Esophagus mucosa (tissue), 1 donor: ENCODE data around the gene FRAS1. TPM values are rescaled to one million over a fixed set of nuclear protein-coding genes. Genes with fewer than 3 reads are reported as not detected.
"Not testable (repeated sequence)": the region's sequence is repeated elsewhere in the genome, so short reads cannot be mapped to it uniquely, and the experiment has no call there.

ENCODE experiments used
- ATAC-seq: fragments of 200-7000 bp; cut with Tn5 transposase; one replicate; pipeline ENCODE4 v1.9.1; 2020
- total RNA-seq: library from RNA; stranded (reverse); gene quantifications from one replicate; pipeline ENCODE4 v1.2.4, GENCODE V29; 2023
- donor health status: DM: yes; HTN: yes; CAD: no.

FRAS1 gene
- total RNA-seq, 1 donor from 2014 or later = 2.6 TPM

DNA sequence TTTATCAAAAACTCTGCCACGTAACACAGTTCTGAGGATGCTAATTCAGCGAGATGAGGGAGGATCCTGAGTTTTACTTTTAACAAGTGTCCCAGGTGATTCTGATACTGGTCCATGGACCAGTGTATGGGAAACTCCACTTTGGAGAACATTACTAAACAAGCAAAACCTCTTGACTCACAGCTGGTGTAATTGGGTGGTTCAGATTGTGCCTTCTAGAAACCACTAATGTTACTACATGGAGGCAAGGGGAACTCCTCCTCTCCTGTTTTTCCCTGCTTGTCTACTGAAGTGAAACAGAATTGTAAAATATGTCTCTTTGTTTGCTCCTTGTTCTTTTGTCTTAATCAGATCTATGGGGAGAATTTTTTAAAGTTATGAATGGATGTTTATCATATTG, 62.6 kb downstream of the FRAS1 start:
- no peak for ATAC-seq

DNA sequence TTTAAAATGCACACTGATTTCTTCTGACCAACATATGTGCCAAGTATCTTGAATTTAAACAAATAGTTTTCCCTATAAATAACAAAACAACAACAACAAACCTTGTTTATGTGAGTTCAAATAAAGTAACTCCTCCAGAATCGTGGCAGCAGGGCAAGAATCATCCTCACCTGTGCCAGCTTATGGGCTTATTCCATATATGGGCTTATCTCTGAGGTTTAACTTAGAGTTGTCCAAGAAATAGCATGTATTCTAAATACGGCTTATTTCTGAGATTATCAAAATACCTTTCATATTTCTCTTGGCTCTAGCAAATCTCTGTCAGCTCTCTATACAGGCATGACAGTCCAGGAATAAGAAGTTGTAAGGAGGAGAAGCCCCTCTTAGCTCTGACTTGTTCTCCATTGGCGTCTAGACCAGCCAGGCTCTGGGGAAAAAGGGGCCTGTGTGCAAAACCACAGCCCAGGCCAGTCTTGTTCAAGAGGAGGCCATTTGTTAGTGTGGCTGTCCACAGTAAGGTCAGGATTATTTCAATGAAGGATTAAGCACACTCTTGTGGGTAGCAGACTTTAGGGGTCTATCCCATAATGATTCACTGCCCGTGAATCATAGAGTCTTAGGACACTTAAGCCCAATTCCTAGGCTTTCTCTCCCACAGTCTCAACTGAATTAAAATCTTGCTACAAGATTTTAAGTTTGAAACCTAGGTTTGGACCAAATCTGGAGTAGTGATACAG, 63.2 kb downstream of the FRAS1 start:
- no peak for ATAC-seq

DNA sequence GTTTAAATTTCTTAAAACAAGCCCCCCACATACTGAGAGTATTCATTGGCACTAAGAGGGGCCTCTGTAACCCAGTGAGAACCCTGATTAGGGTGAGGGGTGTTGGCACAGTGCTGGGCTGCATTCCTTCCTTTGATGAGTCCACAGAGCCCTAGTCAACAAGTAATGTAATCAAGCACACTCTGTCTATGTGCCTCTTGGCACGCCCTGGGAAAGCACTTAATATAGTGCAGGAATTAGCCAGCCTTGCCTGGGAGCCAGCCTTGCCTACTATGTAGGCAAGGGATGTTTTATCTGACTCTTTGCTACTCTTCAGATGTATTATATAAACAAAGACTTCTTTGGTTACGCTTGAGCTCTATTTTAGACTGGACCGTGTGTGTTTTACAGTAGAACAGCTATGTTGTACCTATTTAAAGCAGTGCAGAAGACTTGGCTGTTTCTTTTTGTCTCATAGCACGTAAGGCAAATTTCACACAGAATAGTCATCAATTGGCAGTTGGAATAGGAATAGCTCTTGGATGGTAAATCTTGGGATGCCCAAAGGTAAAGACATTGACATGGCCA, 64.3 kb downstream of the FRAS1 start:
- ATAC-seq = no peak

DNA sequence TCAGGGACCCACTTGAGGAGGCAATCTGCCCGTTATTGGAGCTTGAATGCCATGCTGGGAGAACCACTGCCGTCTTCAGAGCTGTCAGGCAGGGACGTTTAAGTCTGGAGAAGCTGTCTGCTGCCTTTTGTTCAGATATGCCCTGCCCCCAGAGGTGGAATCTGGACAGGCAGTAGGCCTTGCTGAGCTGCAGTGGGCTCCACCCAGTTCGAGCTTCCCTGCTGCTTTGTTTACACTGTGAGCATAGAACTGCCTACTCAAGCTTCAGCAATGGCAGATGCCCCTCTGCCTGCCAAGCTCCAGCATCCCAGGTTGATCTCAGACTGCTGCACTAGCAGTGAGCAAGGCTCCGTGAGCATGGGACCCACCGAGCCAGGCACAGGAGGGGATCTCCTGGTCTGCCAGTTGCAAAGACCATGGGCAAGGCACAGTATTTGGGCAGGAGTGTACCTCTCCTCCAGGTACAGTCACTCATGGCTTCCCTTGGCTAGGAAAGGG, 68.8 kb downstream of the FRAS1 start:
- ATAC-seq = not testable (repeated sequence)

DNA sequence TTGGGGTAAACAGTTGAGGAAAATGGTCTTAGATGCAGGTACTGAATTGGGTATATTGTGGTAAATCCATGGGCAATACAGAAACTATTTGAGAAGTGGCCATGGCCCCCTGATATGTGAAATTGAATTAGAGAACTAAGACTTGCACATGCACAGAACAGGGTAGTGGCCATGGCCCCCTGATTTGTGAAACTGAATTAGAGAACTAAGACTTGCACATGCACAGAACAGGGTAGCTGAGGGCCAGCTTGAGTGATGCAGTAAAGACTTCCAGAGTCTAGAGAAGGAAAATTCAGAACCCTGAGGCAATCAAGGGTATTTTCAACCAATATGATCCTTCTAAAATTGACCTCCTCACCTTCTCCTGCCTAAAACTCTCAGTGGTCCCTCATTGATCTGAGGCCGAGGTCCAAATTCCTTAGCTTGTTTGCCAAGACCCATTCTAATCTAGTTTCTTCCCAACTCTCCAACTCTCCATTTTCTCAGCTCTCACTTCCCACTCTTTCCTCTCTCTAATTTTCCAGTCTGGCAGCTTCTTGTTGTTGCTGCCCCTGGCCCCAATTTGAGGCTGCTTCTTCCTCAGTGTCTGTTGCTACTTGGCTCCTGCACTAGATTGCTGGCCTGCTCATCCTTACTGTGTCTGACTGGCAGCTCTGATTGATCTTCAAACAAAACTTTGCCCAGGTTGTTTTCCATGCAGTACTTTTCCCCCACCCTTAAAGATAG, 72.4 kb downstream of the FRAS1 start:
- no peak for ATAC-seq

DNA sequence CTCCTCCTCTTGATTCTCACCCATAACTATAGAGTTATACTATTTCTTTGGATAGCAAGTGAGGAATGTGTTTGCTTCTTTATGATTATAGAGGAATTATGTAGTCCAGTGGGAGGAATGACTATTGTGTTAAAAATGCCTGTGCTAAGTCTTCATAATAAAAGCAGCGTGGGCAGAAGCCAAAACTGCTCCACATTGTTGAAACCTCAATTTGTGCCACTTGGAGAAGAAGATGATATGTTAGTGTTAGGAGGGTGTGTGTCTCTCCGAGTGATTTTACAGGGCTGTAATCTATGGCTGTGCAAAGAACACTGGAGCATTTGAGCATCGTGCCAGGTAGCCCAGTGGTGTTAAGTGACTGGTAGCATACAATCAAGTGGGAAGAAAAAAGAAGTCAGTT, 74.3 kb downstream of the FRAS1 start:
- no peak for ATAC-seq

DNA sequence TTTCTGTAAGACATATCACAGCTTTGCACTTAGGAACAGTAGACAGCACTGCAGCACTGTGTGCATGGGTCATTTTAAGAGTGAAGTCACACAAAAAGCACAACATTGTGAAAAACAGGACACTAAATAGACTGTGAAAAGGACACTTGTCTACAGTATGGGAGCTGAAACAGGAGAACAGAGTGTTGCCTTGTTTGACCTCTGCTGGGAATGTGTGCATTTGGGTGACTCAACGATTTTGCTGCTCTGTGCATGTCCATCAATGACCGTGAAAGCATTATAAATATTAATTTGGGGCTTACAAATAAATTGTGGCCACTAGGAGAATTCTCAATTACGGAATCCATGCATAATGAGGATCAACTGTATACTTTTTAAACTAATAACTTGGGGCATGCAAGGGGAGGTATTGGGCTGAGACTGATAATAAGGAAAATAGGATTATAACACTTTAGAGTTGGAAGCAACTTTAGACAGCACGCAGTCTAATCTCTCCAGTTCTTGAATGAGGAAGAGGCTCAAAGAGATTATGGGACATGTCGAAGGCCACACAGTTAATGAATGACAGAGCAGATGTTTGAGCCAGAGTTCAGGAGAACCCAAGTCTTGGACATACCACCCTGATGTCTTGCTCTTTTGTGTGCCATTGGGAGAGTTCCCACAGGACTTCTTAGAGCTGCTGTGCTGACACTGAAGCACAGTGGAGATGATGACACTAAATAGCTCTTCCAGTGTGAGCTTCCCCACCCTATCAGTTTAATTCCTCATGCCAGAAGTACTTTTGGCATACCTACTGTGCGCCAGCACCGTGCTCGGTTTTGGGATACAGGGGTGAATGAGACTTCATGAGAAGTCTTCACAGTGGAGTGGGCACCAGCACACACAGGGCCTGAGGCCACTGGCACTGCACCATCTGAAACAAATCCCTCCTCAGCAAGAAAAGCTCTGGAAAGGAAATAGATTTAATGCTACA, 79.3 kb downstream of the FRAS1 start:
- ATAC-seq = no peak

DNA sequence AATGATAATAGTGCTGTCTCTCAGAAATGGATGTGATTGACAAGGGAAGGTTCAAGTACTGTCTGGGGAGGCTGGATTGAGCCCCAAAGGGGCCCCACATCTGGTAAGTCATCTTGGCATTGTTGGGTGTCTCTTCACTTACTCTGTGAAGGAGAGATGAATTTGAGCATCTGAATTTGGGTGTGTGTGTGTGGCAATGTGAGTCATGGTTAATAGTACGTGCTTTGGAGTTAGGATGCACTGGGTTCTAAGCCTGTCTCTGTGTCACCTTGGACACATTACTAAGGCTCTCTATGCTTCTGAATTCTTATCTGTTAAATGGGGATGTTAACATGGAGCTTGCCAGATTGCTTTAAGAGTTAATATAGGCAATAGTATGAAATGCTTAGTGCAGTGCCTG, 80.4 kb downstream of the FRAS1 start:
- ATAC-seq = no peak

DNA sequence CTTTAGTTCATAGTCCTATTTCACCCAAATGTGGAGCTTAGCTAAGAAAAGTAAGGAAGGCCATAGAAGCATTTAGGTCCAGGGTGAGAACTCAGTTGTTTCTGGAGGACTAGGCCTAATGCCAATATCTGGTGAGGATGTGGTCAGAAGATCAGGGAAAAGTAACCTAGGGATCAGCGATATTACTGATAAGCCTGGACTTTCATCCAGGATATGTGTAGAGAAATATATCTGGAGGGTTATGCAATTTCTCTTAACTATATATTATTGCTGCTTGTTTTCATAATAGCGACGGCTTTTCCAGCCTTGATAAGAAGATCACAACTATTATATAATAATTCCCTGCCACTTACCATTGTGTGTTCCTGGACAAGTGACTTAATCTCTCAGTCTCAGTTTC, 81.1 kb downstream of the FRAS1 start:
- ATAC-seq = no peak

DNA sequence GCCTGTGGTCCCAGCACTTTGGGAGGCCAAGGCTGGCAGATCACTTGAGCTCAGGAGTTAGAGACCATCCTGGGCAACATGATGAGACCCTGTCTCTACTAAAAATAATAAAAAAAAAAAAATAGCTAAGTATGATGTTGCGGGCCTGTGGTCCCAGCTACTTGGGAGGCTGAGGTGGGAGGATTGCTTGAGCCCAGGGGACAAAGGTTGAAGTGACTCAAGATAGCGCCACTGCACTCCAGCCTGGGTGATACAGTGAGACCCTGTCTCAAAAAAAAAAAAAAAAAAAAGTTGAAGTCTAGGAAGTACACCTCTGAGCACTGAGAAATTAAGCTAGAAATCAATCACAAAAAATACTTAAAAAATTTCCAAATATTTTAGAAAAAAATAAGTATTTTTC, 86.5 kb downstream of the FRAS1 start:
- ATAC-seq = no peak

DNA sequence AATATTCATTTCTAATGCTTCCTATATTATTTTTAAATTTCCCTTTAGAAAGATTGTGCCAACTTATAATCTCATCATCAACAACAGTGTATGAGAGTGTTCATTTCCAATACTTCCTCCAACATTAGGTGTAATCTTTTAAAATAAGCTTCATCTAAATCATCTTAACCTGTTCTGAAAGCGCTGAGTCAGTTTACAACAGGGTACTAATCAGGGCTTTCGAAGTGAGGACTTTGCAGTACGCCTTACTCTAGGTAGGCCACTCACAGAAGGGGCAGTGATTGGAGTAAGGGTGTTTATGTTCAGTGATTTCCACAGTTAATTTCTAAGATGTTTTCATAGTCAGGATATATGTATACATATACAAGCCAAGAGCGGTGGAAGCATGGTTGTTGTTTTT, 87.9 kb downstream of the FRAS1 start:
- no peak for ATAC-seq

DNA sequence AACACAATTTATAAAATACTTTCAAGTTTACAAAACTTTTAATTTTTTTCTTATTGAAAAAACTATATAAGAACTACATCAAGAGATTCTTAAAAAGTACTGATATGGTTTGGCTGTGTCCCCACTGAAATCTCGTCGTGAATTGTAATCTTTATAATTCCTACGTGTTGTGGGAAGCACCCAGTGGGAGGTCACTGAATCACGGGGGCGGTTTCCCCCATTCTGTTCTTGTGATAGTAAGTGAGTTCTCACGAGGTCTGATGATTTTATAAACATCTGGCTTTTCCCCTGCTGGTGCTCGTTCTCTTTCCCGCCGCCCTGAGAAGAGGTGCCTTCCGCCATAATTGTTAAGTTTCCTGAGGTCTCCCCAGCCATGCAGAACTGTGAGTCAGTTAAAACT, 88.5 kb downstream of the FRAS1 start:
- no peak for ATAC-seq

DNA sequence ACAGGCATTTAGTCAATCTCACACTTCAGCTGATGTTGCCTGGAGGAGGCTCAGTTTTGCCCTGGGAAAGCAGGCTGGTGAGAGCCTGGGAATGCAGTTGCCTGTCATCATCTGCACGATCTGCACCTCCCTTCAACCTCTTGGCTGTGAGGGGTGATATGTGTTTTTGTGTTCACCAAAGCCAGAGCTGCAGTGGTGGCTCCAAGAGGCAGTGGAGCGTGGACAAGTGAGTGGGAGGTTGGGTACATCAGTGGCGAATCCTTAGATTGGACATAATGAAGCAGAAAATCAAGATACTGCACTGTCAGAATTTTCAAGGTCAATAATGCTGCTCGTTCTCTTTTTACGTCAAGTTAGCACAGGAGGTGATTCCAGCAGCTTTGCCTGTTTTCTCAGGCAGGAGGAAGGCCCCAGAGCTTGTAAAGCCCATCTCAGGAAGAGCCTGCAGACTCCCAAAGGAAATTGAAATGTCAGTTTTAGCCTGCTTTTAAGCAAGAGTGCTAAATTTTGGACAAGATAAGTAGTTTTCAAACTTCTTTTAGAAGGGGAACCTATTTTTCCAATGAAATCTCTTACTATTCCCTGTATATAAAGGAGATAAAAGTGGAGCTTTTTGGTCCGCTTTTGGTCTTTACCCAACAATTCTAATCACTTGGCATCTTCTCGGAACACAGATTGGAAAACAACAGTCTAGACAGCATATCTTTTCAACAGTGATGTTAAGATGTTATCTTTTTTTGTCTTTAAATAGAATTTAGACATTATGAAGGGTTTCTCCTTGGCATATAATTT, 92.8 kb downstream of the FRAS1 start:
- ATAC-seq = no peak

DNA sequence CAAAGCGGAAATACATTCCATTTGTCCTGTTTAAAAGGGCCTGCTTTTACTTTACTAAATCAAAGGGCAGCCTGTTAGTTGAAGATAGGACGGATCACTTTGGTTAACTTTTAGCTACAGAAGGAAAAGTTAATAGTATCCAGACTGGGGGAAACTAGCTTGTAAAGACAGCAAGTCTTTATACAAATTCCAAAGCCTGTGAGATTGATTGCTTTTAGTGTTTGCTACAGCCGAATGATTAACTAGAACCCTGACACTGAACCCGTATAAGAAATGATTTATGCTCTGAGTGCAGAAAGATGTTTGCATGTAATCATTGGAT, 93.4 kb downstream of the FRAS1 start:
- ATAC-seq = no peak

DNA sequence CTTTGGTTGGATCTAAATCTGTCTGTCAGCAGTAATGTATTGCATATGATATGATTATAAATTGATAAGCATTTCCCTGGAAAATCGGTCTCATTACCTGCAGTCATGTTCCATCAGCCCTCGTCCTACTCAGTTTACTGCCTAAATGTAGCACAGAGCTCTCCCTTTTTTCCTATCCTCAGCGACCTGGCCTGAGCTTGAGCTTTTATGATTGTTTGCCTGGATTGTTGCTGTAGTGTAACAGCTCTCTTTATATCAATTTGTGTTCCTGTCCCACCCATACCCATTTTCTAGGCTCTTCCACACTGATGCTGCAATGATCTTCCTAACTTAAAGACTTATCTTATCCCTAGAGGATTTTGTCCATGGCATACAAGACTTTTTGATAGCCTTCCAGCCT, 95.7 kb downstream of the FRAS1 start:
- ATAC-seq = no peak

DNA sequence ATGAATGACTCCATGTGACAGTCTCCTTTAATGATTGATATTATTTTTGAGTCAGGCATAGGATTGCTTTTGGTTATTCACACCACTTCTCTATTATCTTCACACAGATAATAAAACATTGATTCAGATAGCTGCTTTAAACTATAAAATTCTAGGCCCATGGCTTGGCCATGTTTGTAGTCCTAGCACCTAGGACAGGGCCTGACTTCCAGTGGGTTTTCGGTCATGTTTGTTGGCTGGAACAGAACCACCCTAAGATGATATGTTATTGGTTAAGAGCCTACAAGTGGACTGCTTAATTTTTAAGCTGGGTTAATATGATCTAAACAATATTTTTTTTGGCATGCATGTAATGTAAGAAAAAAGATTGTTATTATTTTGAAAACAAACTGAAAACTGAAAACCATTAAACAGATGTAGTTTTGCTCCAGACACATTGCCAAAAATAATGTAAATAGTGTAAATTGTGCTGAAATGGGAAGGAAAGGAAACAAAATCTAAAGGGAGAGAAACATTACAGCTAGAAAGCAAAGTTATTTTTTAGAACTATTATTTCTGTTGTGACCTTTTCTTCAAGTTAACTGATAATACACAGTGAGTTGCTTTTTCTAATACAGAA, 98.0 kb downstream of the FRAS1 start:
- no peak for ATAC-seq

DNA sequence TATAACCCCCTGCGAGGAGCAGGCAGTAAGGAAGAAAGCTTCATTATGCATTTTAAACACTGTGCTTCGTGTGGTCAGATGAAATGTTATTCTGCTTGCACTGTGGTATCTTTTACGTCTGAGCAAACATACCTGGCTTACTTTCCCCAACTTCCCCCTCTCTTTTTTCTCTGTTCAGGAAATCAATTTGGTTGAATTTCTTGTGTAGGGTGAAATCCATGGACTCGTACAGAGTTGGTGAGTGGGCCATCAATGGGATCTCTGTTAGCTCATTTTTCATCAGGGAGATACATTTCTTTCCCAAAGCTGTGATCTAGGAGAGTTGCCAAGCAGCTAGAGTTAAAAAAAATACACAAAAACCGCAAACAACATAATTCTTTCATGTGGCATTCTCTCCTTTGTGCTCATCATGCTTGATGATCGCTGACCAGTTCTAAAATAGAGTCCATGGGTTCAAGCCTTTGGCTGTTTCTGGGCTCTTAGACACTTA, 98.5 kb downstream of the FRAS1 start:
- ATAC-seq = no peak

DNA sequence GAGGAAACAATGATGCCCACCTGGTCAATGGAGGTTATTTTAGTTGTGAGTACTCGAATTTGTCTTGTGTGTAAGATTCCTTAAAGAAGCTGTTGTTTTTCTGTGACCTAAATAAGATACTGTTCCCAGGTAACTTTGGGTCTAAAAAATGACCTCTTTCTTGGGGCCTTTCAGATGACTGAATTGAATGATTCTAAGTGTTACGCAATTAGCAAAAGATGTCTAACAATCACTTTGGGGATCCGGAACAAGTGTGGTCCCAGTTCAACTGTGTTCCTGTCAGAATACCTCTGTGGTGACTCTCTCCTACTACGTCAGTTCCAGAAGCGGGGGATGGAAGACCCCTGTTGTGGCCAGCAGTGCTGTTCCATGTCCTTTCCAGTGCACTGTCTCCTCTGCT, 99.4 kb downstream of the FRAS1 start:
- no peak for ATAC-seq

DNA sequence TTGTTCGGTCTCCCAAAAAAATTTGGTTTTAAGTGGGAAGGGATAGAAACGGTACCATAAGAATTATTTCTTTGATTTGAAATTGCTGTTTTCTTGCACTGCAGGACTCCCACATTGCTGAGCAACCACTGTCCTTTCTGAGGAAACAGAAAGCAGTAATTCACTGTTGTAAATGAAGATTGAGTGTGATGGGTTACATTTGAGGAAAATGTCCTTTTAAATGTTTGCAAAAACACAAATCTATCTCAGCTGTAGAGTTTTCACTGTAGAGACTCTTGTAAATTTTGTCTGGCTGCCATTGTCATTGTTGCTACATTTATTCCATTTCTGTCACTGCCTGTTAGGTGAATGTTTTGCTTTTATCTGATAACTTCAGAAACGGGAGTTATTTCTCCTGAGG, 105.2 kb downstream of the FRAS1 start:
- ATAC-seq = no peak

DNA sequence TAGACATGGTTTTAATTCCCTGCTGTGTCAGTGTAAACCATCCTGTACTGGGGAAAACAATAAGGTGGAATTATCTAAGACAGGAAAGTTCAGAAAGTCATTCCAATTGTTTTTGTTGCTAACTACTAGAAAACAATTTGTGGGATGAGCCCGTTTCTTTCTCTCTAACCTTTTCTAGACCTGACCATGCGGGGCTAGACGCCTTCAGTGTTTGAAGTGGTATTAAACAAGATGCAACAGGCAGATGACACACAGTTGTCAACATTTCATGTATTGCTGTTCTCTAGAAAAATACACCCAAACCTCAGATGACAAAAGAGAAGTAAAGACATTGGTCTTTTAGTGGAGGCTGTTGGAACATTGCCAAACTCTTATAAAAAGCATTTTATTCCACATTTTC, 105.7 kb downstream of the FRAS1 start:
- ATAC-seq = no peak

DNA sequence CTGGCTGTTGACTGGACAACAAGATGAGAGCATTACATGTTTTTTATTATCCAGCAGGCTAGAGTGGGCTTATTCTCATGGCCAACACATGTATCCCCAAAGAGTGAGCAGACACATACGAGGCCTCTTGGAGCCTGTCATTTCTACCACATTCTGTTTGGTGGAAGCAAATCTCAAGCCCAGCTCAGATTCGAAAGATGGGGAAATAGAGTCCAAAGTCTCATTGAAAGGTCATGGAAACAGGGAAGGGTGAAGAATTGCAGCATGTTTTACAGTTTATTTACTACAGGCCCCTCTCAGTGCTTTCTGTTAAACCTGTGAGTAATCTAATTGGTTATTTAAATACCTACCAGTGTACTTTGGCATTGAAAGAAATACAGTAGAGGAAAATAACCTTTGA, 108.6 kb downstream of the FRAS1 start:
- ATAC-seq = no peak
